ENCODE results near the gene FLG2.

GRCh38 chr1:152313319-152313801 is 46.4 kb downstream of the FLG2 start:
- no peak for TF ChIP-seq AFF4 (CRISPR knock-in tag; IDR thresholded peaks at IDR 0.05; ENCODE audit: borderline replicate concordance)
- TF ChIP-seq ATF3 (CRISPR knock-in tag; conservative IDR thresholded peaks at IDR 0.05) = no peak
